Liver (tissue), 3 donors: ENCODE results near the gene AXDND1.

Experiments used
- FOXA1 ChIP-seq: IDR thresholded peaks from 2 replicates; pipeline ENCODE4 v1.6.1; 2016; ENCODE audit warnings: antibody characterized with exemption
- JUND ChIP-seq, 2 donors: IDR thresholded peaks; 2 replicates each; pipeline ENCODE4 v1.6.1; 2016; ENCODE audit warnings: antibody characterized with exemption in 2 of 2
- NR2F2 ChIP-seq: IDR thresholded peaks from 2 replicates; pipeline ENCODE4 v1.6.1; 2016; ENCODE audit warnings: antibody characterized with exemption
- SP1 ChIP-seq: IDR thresholded peaks from 2 replicates; pipeline ENCODE4 v1.6.1; 2018; ENCODE audit warnings: antibody characterized with exemption, mild to moderate bottlenecking
- YY1 ChIP-seq: IDR thresholded peaks from 2 replicates; pipeline ENCODE4 v1.6.1; 2016; ENCODE audit warnings: antibody characterized with exemption, mild to moderate bottlenecking
- TF ChIP-seq, protein P1 (sequence below): fragments of 150-350 bp; IDR thresholded peaks from 2 replicates; pipeline ENCODE4 v1.5.1; 2017; ENCODE audit warnings: improper control_type of control experiment, low read depth, low read length; ENCODE audit not compliant: missing input control
- TF ChIP-seq, protein P2 (sequence below): IDR thresholded peaks from 2 replicates; pipeline ENCODE4 v1.6.1; 2016; ENCODE audit warnings: antibody characterized with exemption
- donor health status: healthy.
- donor health status: healthy.

DNA sequence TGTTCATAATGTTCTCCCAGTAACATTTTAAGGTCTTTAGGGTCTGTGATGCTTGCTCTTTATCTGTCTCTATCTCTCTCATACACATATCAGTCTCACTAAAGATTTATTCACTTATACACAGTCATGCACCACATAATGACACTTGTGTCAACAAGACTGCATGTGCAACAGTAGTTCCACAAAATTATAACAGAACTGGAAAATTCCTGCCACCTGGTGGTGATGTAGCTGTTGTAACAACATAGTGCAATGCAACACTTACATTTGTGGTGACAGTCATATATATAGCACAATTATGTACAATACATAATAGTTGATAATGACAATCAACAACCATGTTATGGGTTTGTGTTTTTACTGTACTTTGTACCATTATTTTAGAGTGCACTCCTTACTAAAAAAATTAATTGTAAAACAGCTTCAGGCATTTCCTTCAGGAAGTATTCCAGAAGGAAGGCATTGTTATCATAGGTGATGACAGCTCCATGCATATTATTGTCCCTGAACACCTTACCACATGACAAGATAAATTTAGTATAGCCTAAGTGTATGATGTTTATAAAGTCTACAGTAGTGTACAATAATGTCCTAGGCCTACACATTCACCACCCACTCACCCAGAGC, 234.0 kb downstream of the AXDND1 start:
- TF ChIP-seq FOXA1, result peak; percentile 29
- TF ChIP-seq, protein P1, sequence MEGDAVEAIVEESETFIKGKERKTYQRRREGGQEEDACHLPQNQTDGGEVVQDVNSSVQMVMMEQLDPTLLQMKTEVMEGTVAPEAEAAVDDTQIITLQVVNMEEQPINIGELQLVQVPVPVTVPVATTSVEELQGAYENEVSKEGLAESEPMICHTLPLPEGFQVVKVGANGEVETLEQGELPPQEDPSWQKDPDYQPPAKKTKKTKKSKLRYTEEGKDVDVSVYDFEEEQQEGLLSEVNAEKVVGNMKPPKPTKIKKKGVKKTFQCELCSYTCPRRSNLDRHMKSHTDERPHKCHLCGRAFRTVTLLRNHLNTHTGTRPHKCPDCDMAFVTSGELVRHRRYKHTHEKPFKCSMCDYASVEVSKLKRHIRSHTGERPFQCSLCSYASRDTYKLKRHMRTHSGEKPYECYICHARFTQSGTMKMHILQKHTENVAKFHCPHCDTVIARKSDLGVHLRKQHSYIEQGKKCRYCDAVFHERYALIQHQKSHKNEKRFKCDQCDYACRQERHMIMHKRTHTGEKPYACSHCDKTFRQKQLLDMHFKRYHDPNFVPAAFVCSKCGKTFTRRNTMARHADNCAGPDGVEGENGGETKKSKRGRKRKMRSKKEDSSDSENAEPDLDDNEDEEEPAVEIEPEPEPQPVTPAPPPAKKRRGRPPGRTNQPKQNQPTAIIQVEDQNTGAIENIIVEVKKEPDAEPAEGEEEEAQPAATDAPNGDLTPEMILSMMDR, result peak; percentile 40
- TF ChIP-seq, protein P2, sequence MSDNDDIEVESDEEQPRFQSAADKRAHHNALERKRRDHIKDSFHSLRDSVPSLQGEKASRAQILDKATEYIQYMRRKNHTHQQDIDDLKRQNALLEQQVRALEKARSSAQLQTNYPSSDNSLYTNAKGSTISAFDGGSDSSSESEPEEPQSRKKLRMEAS, result no peak
- no peak for TF ChIP-seq SP1
- TF ChIP-seq JUND (IDR thresholded peaks at IDR 0.05), result no peak
- no peak for TF ChIP-seq YY1
- no peak for TF ChIP-seq NR2F2
